HG03558 (cell line): ENCODE results near the gene KIRREL3.
A peak's percentile ranks its signal among the peaks of the same experiment; 100 is the strongest.

Experiments used
- ATAC-seq: cut with Tn5 transposase; IDR thresholded peaks from one replicate; pipeline ENCODE4 v1.9.1; 2021; ENCODE audit warnings: moderate number of reproducible peaks; ENCODE audit not compliant: unreplicated experiment; ENCODE audit errors: extremely low read depth

Gene KIRREL3

GRCh38 chr11:126473269-126473668 is 527.3 kb downstream of the KIRREL3 start:
- no peak for ATAC-seq

GRCh38 chr11:126469311-126469710 is 531.3 kb downstream of the KIRREL3 start:
- ATAC-seq: no peak

GRCh38 chr11:126468102-126468521 is 532.5 kb downstream of the KIRREL3 start:
- no peak for ATAC-seq

- no peak for ATAC-seq
These were observed 533.1 kb downstream of the KIRREL3 start for GRCh38 chr11:126467471-126467870.

GRCh38 chr11:126467046-126467370 is 533.6 kb downstream of the KIRREL3 start:
- no peak for ATAC-seq

- ATAC-seq: no peak
These were observed 534.1 kb downstream of the KIRREL3 start for GRCh38 chr11:126466236-126467045.

- ATAC-seq: peak; percentile 42
These were observed 534.9 kb downstream of the KIRREL3 start for GRCh38 chr11:126465573-126466188.

- ATAC-seq: no peak
These were observed 535.8 kb downstream of the KIRREL3 start for GRCh38 chr11:126464796-126465195.

- no peak for ATAC-seq
These were observed 538.1 kb downstream of the KIRREL3 start for GRCh38 chr11:126462422-126462821.

GRCh38 chr11:126461996-126462395 is 538.6 kb downstream of the KIRREL3 start:
- ATAC-seq: no peak

GRCh38 chr11:126461096-126461440 is 539.5 kb downstream of the KIRREL3 start:
- no peak for ATAC-seq

GRCh38 chr11:126460417-126461095 is 540.0 kb downstream of the KIRREL3 start:
- no peak for ATAC-seq

GRCh38 chr11:126459691-126460281 is 540.8 kb downstream of the KIRREL3 start:
- no peak for ATAC-seq

- no peak for ATAC-seq
These were observed 542.8 kb downstream of the KIRREL3 start for GRCh38 chr11:126457817-126458216.

- ATAC-seq: no peak
These were observed 543.6 kb downstream of the KIRREL3 start for GRCh38 chr11:126456783-126457542.

GRCh38 chr11:126456089-126456488 is 544.5 kb downstream of the KIRREL3 start:
- no peak for ATAC-seq

- ATAC-seq: no peak
These were observed 548.1 kb downstream of the KIRREL3 start for GRCh38 chr11:126452241-126453101.

GRCh38 chr11:126451211-126451802 is 549.3 kb downstream of the KIRREL3 start:
- no peak for ATAC-seq

- ATAC-seq: no peak
These were observed 549.8 kb downstream of the KIRREL3 start for GRCh38 chr11:126450806-126451205.
